Chondrocyte (in vitro differentiated cells): Measurements from ENCODE around the gene CTIF. TPM values are rescaled to one million over a fixed set of nuclear protein-coding genes. Genes with fewer than 3 reads are reported as not detected.

Experiments
- DNase-seq: peaks from one replicate; pipeline ENCODE4 v3.0.0; 2021; ENCODE audit warnings: mixed read lengths, low spot score
- H3K27ac Mint-ChIP-seq: one replicate; pipeline ENCODE4 v1.8.0; 2021; ENCODE audit warnings: mild to moderate bottlenecking, moderate library complexity, mixed read lengths; ENCODE audit not compliant: unreplicated experiment
- H3K27me3 Mint-ChIP-seq: 2 replicates; pipeline ENCODE4 v1.8.0; 2021; ENCODE audit warnings: low read depth, mixed read lengths
- H3K36me3 Mint-ChIP-seq: 2 replicates; pipeline ENCODE4 v1.8.0; 2021; ENCODE audit warnings: low read depth, mixed read lengths
- H3K4me1 Mint-ChIP-seq: 2 replicates; pipeline ENCODE4 v1.8.0; 2021; ENCODE audit warnings: low read depth, mild to moderate bottlenecking, mixed read lengths
- H3K4me3 Mint-ChIP-seq: one replicate; pipeline ENCODE4 v1.8.0; 2021; ENCODE audit warnings: mild to moderate bottlenecking, moderate library complexity, mixed read lengths; ENCODE audit not compliant: unreplicated experiment
- H3K9me3 Mint-ChIP-seq: 2 replicates; pipeline ENCODE4 v1.8.0; 2021; ENCODE audit warnings: low read depth, mixed read lengths
- CTCF ChIP-seq: fragments of 200-600 bp; sonication (generic); IDR thresholded peaks from 2 replicates; pipeline ENCODE4 v1.5.0; 2021; ENCODE audit warnings: antibody characterized with exemption, mild to moderate bottlenecking, moderate library complexity
- total RNA-seq: library from RNA; stranded (reverse); gene quantifications from 3 replicates; pipeline ENCODE4 v1.2.1, GENCODE V29; 2021

CTIF gene
- total RNA-seq, 1 donor from 2014 or later = 184 TPM

- no peaks in the 10 kb centered on the region for H3K27me3 Mint-ChIP-seq
- peaks cover 84% of the 10 kb centered on the region for H3K4me1 Mint-ChIP-seq
- H3K36me3 Mint-ChIP-seq = peaks cover 23% of the 10 kb centered on the region
- H3K4me3 Mint-ChIP-seq = peak overlapping the region; percentile 57
- peak overlapping the region; percentile 98 for H3K27ac Mint-ChIP-seq
- TF ChIP-seq CTCF = no peak
- H3K9me3 Mint-ChIP-seq = peaks cover 9% of the 10 kb centered on the region
- DNase-seq = peak; percentile 30
These were observed 288.7 kb downstream of the CTIF start for GRCh38 chr18:48827291-48828193.

- no peaks in the 10 kb centered on the region for H3K27me3 Mint-ChIP-seq
- peaks cover 6% of the 10 kb centered on the region for H3K9me3 Mint-ChIP-seq
- peaks cover 18% of the 10 kb centered on the region for H3K36me3 Mint-ChIP-seq
- DNase-seq = no peak
- H3K27ac Mint-ChIP-seq = peak overlapping the region; percentile 98
- no peak for TF ChIP-seq CTCF
- H3K4me1 Mint-ChIP-seq = peaks cover 91% of the 10 kb centered on the region
- peak overlapping the region; percentile 57 for H3K4me3 Mint-ChIP-seq
These were observed 289.3 kb downstream of the CTIF start for GRCh38 chr18:48828194-48828545.

DNA sequence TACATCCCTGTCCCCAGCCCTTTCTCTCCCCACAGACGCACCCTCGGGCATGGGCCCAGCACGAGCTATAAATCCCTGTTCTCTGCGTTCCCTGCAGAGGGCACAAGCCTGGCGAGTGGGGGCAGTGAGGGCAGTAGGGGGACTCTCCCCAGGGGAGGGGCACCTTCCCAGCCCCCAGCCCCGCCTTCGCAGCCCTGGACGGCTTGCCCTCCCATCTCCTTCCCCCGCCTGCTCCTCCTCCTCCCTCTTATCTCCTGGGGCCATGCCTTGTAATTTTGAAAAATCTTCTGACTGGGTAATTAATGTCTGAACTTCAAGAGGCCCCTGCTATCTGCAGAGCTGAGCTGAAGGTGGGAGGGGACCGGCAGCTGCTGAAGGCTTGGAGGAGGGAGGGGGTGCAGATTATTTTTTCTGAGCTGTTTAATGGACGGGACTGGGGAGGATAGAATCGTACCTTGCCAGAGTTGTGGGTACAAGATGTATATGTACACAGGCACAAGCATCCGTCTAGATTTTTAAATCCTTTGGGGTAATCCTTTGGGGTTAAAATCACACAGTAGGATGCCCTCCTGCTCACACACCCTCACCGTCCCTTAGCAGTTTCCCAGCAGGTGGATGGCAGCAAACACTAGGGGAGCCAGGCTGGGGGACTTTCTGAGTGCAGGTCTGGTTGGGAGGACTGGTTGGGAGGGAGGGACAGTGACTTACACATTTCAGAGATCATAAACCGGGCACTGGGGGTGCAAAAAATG lies 290.0 kb downstream of the CTIF start:
- Mint-ChIP-seq H3K36me3 (peaks cover 12% of the 10 kb centered on the region), H3K27ac (peak overlapping the region; percentile 98), H3K27me3 (no peaks in the 10 kb centered on the region), H3K4me3 (peak overlapping the region; percentile 57), H3K9me3 (no peaks in the 10 kb centered on the region), H3K4me1 (peaks cover 98% of the 10 kb centered on the region)
- TF ChIP-seq CTCF = peak; percentile 55
- DNase-seq = peak; percentile 78

DNA sequence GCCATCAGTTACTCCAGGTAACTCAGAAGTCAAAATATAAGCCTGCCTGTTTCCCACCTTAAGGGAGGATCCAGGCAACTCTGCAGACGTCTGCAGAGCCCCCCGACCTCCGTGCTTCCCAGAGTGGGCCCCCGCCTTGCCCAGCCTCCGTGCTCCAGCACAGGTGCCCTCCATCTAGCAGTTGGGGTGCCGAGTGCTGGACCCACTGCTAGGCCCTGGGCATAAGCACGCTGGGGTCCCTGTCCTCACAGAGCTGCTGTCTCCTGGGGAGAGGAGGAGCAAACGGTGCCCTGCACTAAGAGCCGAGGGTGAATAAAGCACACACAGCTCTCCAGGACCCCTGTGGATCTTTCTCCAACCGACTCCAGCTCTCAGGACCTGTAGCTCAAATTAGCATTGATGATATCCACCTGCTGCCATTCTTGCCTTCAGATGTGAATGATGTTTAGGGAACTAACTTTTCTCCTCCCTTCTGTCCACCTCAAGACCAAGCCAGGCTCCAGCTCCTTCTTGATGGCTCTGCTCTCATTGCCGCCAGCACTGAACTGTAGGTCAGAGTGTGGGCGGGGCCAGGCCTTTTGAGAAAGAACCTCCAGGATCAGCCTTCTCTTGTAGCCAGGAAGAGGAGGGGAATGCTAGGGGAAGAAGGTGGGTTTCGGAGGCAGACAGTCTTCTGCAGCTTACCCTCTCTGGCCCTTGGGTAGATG lies 290.8 kb downstream of the CTIF start:
- Mint-ChIP-seq H3K36me3 (peaks cover 6% of the 10 kb centered on the region), H3K9me3 (no peaks in the 10 kb centered on the region), H3K4me3 (no peak overlapping the region), H3K4me1 (peaks cover 100% of the 10 kb centered on the region), H3K27me3 (no peaks in the 10 kb centered on the region), H3K27ac (peak overlapping the region; percentile 98)
- TF ChIP-seq CTCF = no peak
- peak; percentile 84 for DNase-seq
